ENCODE data around the gene DNAH3. TPM values are rescaled to one million over a fixed set of nuclear protein-coding genes. Genes with fewer than 3 reads are reported as not detected.

The DNAH3 gene
- total RNA-seq, 1 donor from 2014 or later: 0.89 TPM

GRCh38 chr16:20887207-20887606 is 263.4 kb downstream of the DNAH3 start:
- ATAC-seq (ENCODE audit: poor library complexity): no peak
- intact Hi-C loops (cut with DNase I): no loop called here
- no peak for DNase-seq

- DNase-seq (no peak), ATAC-seq (ENCODE audit: poor library complexity) (no peak)
- intact Hi-C loops (cut with DNase I): no loop called here
Measured at GRCh38 chr16:20886320-20886719, 264.3 kb downstream of the DNAH3 start.

GRCh38 chr16:20884240-20884556 is 266.4 kb downstream of the DNAH3 start:
- ATAC-seq (ENCODE audit: poor library complexity) (peak; percentile 3), DNase-seq (no peak)
- intact Hi-C loops (cut with DNase I): no loop called here

GRCh38 chr16:20883554-20884239 is 266.9 kb downstream of the DNAH3 start:
- intact Hi-C loops (cut with DNase I): no loop called here
- DNase-seq: no peak
- ATAC-seq (ENCODE audit: poor library complexity): peak; percentile 56

Other genes starting within 250 kb of the DNAH3 start
- gene LDAF1, start 7.8 kb upstream of the DNAH3 start, total RNA-seq: 148 TPM
- not detected for gene ZP2, start 60.7 kb upstream of the DNAH3 start, total RNA-seq
- gene ANKS4B, start 82.9 kb upstream of the DNAH3 start, total RNA-seq: not detected
- gene CRYM, start 127.4 kb upstream of the DNAH3 start, total RNA-seq: 70.0 TPM

Measured in Right ventricle myocardium superior (tissue), 1 donor.